Measurements from ENCODE around the gene CASR.

CASR gene

DNA sequence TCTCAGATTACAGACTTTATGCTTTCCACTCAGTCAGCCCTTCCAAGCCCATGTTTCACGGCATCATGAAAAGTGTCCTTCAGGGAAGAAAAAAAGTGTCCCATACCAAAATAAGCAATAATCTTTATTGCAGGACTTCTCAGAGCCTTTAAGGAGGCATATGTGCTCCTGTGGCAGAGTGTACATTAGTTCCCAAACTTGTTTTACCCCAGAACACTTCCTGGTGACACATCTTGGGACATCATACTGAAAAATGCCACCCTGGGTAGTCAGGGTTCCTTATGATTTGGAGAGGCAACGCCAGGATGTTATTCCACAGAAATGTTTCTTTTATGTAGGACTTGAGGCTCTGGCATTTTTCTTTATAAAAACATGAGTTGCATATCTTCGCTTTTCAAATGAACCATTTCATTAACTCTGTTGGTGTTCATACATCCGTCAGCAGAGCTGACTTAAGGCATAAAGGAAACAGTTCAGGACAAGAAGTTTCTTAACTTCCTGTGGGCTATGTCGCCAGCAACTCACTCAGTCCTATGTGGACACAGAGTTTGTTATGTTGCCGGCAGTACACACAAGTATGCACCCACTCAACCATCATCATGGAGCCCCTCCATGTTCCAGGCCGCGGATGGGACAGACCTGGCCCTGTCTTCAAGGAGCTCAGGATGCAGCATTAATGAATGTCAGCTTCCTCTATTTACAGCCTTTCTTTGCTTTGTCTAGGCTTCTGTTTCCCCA, 63.8 kb downstream of the CASR start:
- no peak for ATAC-seq
- TF ChIP-seq ZNF565 (CRISPR knock-in tag; conservative IDR thresholded peaks at IDR 0.05; ENCODE audit: low read depth) (no peak), ARNTL (CRISPR knock-in tag; IDR thresholded peaks at IDR 0.05; ENCODE audit: borderline replicate concordance, low read depth) (no peak), ISL1 (CRISPR knock-in tag; IDR thresholded peaks at IDR 0.05) (no peak), TCF4 (CRISPR knock-in tag; IDR thresholded peaks at IDR 0.05; ENCODE audit: borderline replicate concordance) (no peak), ZFP3 (CRISPR knock-in tag; IDR thresholded peaks at IDR 0.05) (no peak), ZNF8 (CRISPR knock-in tag; IDR thresholded peaks at IDR 0.05) (no peak), ZNF70 (CRISPR knock-in tag; IDR thresholded peaks at IDR 0.05) (no peak), POU6F1 (CRISPR knock-in tag; IDR thresholded peaks at IDR 0.05; ENCODE audit: borderline replicate concordance, low read depth) (no peak), GLIS3 (CRISPR knock-in tag; IDR thresholded peaks at IDR 0.05) (no peak), OSR1 (CRISPR knock-in tag; IDR thresholded peaks at IDR 0.05) (no peak), TOX (CRISPR knock-in tag; IDR thresholded peaks at IDR 0.05; ENCODE audit: borderline replicate concordance) (no peak), TSHZ2 (CRISPR knock-in tag; IDR thresholded peaks at IDR 0.05) (no peak), CREB5 (CRISPR knock-in tag; IDR thresholded peaks at IDR 0.05; ENCODE audit: low read depth) (no peak)
- TF ChIP-seq, protein P1, sequence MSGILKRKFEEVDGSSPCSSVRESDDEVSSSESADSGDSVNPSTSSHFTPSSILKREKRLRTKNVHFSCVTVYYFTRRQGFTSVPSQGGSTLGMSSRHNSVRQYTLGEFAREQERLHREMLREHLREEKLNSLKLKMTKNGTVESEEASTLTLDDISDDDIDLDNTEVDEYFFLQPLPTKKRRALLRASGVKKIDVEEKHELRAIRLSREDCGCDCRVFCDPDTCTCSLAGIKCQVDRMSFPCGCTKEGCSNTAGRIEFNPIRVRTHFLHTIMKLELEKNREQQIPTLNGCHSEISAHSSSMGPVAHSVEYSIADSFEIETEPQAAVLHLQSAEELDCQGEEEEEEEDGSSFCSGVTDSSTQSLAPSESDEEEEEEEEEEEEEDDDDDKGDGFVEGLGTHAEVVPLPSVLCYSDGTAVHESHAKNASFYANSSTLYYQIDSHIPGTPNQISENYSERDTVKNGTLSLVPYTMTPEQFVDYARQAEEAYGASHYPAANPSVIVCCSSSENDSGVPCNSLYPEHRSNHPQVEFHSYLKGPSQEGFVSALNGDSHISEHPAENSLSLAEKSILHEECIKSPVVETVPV (CRISPR knock-in tag; IDR thresholded peaks at IDR 0.05), result no peak
- TF ChIP-seq, protein P2, sequence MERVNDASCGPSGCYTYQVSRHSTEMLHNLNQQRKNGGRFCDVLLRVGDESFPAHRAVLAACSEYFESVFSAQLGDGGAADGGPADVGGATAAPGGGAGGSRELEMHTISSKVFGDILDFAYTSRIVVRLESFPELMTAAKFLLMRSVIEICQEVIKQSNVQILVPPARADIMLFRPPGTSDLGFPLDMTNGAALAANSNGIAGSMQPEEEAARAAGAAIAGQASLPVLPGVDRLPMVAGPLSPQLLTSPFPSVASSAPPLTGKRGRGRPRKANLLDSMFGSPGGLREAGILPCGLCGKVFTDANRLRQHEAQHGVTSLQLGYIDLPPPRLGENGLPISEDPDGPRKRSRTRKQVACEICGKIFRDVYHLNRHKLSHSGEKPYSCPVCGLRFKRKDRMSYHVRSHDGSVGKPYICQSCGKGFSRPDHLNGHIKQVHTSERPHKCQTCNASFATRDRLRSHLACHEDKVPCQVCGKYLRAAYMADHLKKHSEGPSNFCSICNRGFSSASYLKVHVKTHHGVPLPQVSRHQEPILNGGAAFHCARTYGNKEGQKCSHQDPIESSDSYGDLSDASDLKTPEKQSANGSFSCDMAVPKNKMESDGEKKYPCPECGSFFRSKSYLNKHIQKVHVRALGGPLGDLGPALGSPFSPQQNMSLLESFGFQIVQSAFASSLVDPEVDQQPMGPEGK (CRISPR knock-in tag; IDR thresholded peaks at IDR 0.05; ENCODE audit: borderline replicate concordance), result no peak

DNA sequence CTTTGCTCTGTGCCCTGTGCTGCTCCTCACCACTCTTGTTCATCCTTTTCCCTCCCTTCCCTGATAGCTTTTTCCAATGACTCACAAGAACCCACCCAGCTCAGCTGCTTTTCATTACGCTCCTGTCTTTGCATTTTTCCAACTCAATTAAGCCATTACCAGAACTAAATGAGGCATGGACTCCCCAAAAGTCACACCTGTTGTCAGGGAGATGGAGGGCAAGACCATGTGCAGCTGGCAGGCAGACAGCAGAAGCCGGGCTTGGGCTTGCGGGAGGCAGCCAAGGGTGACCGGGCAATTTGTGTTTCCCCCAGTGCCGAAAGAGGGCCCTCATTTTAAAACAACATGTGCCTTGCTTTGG, 64.3 kb downstream of the CASR start:
- TF ChIP-seq POU6F1 (CRISPR knock-in tag; IDR thresholded peaks at IDR 0.05; ENCODE audit: borderline replicate concordance, low read depth) (no peak), TSHZ2 (CRISPR knock-in tag; IDR thresholded peaks at IDR 0.05) (no peak), CSDC2 (CRISPR knock-in tag; IDR thresholded peaks at IDR 0.05) (no peak), OSR1 (CRISPR knock-in tag; IDR thresholded peaks at IDR 0.05) (no peak), ZFP30 (CRISPR knock-in tag; IDR thresholded peaks at IDR 0.05) (no peak), ESRRG (CRISPR knock-in tag; IDR thresholded peaks at IDR 0.05) (no peak), TCF4 (CRISPR knock-in tag; IDR thresholded peaks at IDR 0.05; ENCODE audit: borderline replicate concordance) (no peak), BACH2 (CRISPR knock-in tag; IDR thresholded peaks at IDR 0.05; ENCODE audit: borderline replicate concordance) (no peak)
- no peak for ATAC-seq
